GM12865 (cell line): ENCODE data around the gene CDIP1.
"Not testable (repeated sequence)": the region's sequence is repeated elsewhere in the genome, so short reads cannot be mapped to it uniquely, and the experiment has no call there.

Source experiments
- DNase-seq: peaks from one replicate; pipeline ENCODE4 v3.0.0; 2010; ENCODE audit warnings: low read depth
- H3K4me3 ChIP-seq: 2 replicates; pipeline ENCODE4 v1.5.1; 2011; ENCODE audit warnings: mild to moderate bottlenecking, low read depth, low read length, control low read depth
- CTCF ChIP-seq: IDR thresholded peaks from 2 replicates; pipeline ENCODE4 v1.5.1; 2011; ENCODE audit warnings: low read length, control low read depth, low read depth, inconsistent platforms; ENCODE audit not compliant: insufficient read depth; ENCODE audit errors: missing control alignments

Gene CDIP1

GRCh38 chr16:4574919-4575705 lies 36.5 kb upstream of the CDIP1 start:
- no peak for DNase-seq
- no peak for TF ChIP-seq CTCF
- no peak overlapping the region for H3K4me3 ChIP-seq

GRCh38 chr16:4573926-4574325 lies 35.4 kb upstream of the CDIP1 start:
- H3K4me3 ChIP-seq, DNase-seq: not testable (repeated sequence)

- DNase-seq: peak; percentile 24
- TF ChIP-seq CTCF: no peak
- no peak overlapping the region for H3K4me3 ChIP-seq
Observed at GRCh38 chr16:4572715-4573114, 34.1 kb upstream of the CDIP1 start.

- H3K4me3 ChIP-seq: no peak overlapping the region
- no peak for DNase-seq
- no peak for TF ChIP-seq CTCF
Observed at GRCh38 chr16:4570688-4571321, 32.2 kb upstream of the CDIP1 start.

- DNase-seq: peak; percentile 49
- H3K4me3 ChIP-seq: no peak overlapping the region
- TF ChIP-seq CTCF: no peak
Observed at GRCh38 chr16:4570086-4570485, 31.5 kb upstream of the CDIP1 start.

GRCh38 chr16:4566144-4566543 lies 27.6 kb upstream of the CDIP1 start:
- DNase-seq: peak; percentile 52
- TF ChIP-seq CTCF: no peak

GRCh38 chr16:4564661-4565267 lies 26.2 kb upstream of the CDIP1 start:
- no peak overlapping the region for H3K4me3 ChIP-seq
- no peak for TF ChIP-seq CTCF
- no peak for DNase-seq

More at GRCh38 chr16:4566144-4566543, 27.6 kb upstream of the CDIP1 start:
- no peak overlapping the region for H3K4me3 ChIP-seq
